GM18505 (cell line): ENCODE results near the gene THAP11.
A peak's percentile ranks its signal among the peaks of the same experiment; 100 is the strongest.

ENCODE experiments used
- ATAC-seq: cut with Tn5 transposase; IDR thresholded peaks from one replicate; pipeline ENCODE4 v1.9.1; 2021; ENCODE audit not compliant: unreplicated experiment
- POLR2A ChIP-seq: IDR thresholded peaks from 4 replicates; pipeline ENCODE4 v1.6.1; 2011; ENCODE audit warnings: borderline replicate concordance; ENCODE audit not compliant: insufficient read depth, insufficient read length; ENCODE audit errors: extremely low read depth

Gene THAP11

GRCh38 chr16:67864594-67864993 lies 22.5 kb downstream of the THAP11 start:
- no peak for TF ChIP-seq POLR2A
- ATAC-seq = no peak

- TF ChIP-seq POLR2A = no peak
These were observed 23.2 kb downstream of the THAP11 start for GRCh38 chr16:67865318-67865717.

GRCh38 chr16:67868290-67868689 lies 26.2 kb downstream of the THAP11 start:
- TF ChIP-seq POLR2A = no peak
- ATAC-seq = no peak

More at GRCh38 chr16:67865318-67865717, 23.2 kb downstream of the THAP11 start:
- no peak for ATAC-seq

- ATAC-seq = no peak
- TF ChIP-seq POLR2A = no peak
These were observed 27.5 kb downstream of the THAP11 start for GRCh38 chr16:67869653-67870052.

GRCh38 chr16:67871256-67871655 lies 29.1 kb downstream of the THAP11 start:
- TF ChIP-seq POLR2A = no peak
- no peak for ATAC-seq

- no peak for ATAC-seq
- no peak for TF ChIP-seq POLR2A
These were observed 30.1 kb downstream of the THAP11 start for GRCh38 chr16:67872131-67872630.

- TF ChIP-seq POLR2A = peak; percentile 84
- ATAC-seq = peak; percentile 72
These were observed 30.7 kb downstream of the THAP11 start, which contains the start of gene EDC4 for GRCh38 chr16:67872631-67873434. Gene EDC4, plus strand, starts transcription at chr16:67873052. Its CDS starts 210 bp downstream, at chr16:67873262.

GRCh38 chr16:67873435-67874370 lies 31.6 kb downstream of the THAP11 start:
- peak; percentile 12 for ATAC-seq

GRCh38 chr16:67874372-67874771 lies 32.3 kb downstream of the THAP11 start:
- no peak for TF ChIP-seq POLR2A
- no peak for ATAC-seq

More at GRCh38 chr16:67873435-67874370, 31.6 kb downstream of the THAP11 start:
- TF ChIP-seq POLR2A = no peak

- TF ChIP-seq POLR2A = no peak
- ATAC-seq = no peak
These were observed 34.9 kb downstream of the THAP11 start for GRCh38 chr16:67877064-67877463.

GRCh38 chr16:67878232-67878631 lies 36.1 kb downstream of the THAP11 start:
- ATAC-seq = no peak
- TF ChIP-seq POLR2A = no peak

- no peak for ATAC-seq
- TF ChIP-seq POLR2A = no peak
These were observed 36.7 kb downstream of the THAP11 start for GRCh38 chr16:67878846-67879245.

GRCh38 chr16:67879462-67879861 lies 37.3 kb downstream of the THAP11 start:
- no peak for ATAC-seq
- no peak for TF ChIP-seq POLR2A
